SK-N-SH (cell line): ENCODE results near the gene QKI. TPM values are rescaled to one million over a fixed set of nuclear protein-coding genes. Genes with fewer than 3 reads are reported as not detected.
"Not testable (repeated sequence)": the region's sequence is repeated elsewhere in the genome, so short reads cannot be mapped to it uniquely, and the experiment has no call there.

Source experiments
- CTCF ChIA-PET: fragments of 300-600, 350-600 bp; formaldehyde crosslinking; extraction: SDS; loops from one replicate; lab custom pipeline; 2021; lab: Yijun Ruan, JAX
- POLR2A ChIA-PET: fragments of 350-600 bp; sonication (Branson Sonifier 250); formaldehyde crosslinking; extraction: SDS; loops from one replicate; lab custom pipeline; 2020; ENCODE audit warnings: antibody characterized with exemption, inconsistent platforms; lab: Yijun Ruan, JAX
- DNase-seq: peaks from one replicate; pipeline ENCODE4 v3.0.0; 2012
- H2AFZ ChIP-seq: fragments of 200-600 bp; sonication (generic); 2 replicates; pipeline ENCODE4 v1.8.1; 2016; ENCODE audit warnings: antibody characterized with exemption, mild to moderate bottlenecking, low read depth
- H3F3A ChIP-seq: fragments of 200-600 bp; sonication (generic); replicated peaks from 2 replicates; pipeline ENCODE3; 2016; ENCODE audit warnings: antibody characterized with exemption, mild to moderate bottlenecking; ENCODE audit not compliant: insufficient read depth
- H3K27ac ChIP-seq, 2 experiments: fragments of 200-500 bp in 1 of 2; fragments of 200-600 bp in 1 of 2; sonication (Bioruptor generic) in 1 of 2; sonication (generic), shearing (Covaris generic) in 1 of 2; 2 replicates each; pipeline versions ENCODE4 v1.5.1 to v1.6.1; 2014 to 2016; ENCODE audit warnings: low read depth in 2 of 2, inconsistent platforms in 1 of 2, low read length in 1 of 2, mild to moderate bottlenecking in 1 of 2, mixed read lengths in 1 of 2
- H3K27me3 ChIP-seq: fragments of 200-600 bp; sonication (generic), shearing (Covaris generic); 2 replicates; pipeline ENCODE4 v1.6.1; 2016; ENCODE audit warnings: mixed run types; ENCODE audit not compliant: insufficient read depth
- H3K36me3 ChIP-seq, 2 experiments: fragments of 200-500 bp in 1 of 2; fragments of 200-600 bp in 1 of 2; sonication (Bioruptor generic) in 1 of 2; sonication (generic) in 1 of 2; replicated peaks in 1 of 2; 2 replicates each; pipeline versions ENCODE3 to v1.5.1; 2014 to 2016; ENCODE audit warnings: low read length in 1 of 2, mild to moderate bottlenecking in 1 of 2; ENCODE audit not compliant: insufficient read depth in 2 of 2, control insufficient read depth in 1 of 2
- H3K4me1 ChIP-seq, 2 experiments: fragments of 200-500 bp in 1 of 2; fragments of 200-600 bp in 1 of 2; sonication (Bioruptor generic) in 1 of 2; sonication (generic), shearing (Covaris generic) in 1 of 2; 2 replicates each; pipeline versions ENCODE4 v1.5.1 to v1.6.1; 2014 to 2016; ENCODE audit warnings: low read depth in 1 of 2, low read length in 1 of 2, mixed run types in 1 of 2; ENCODE audit not compliant: insufficient read depth in 2 of 2, control insufficient read depth in 1 of 2
- H3K4me2 ChIP-seq: fragments of 200-600 bp; sonication (generic), shearing (Covaris generic); 2 replicates; pipeline ENCODE4 v1.6.1; 2017; ENCODE audit warnings: mixed run types
- H3K4me3 ChIP-seq, 2 experiments: fragments of 200-500 bp in 1 of 2; fragments of 200-600 bp in 1 of 2; sonication (Bioruptor generic) in 1 of 2; sonication (generic), shearing (Covaris generic) in 1 of 2; 2 replicates each; pipeline versions ENCODE4 v1.5.1 to v1.8.1; 2014 to 2016; ENCODE audit warnings: low read depth in 2 of 2, inconsistent platforms in 1 of 2, low read length in 1 of 2, mild to moderate bottlenecking in 1 of 2, mixed read lengths in 1 of 2, moderate library complexity in 1 of 2
- H3K79me2 ChIP-seq: fragments of 200-600 bp; sonication (generic); 2 replicates; pipeline ENCODE4 v1.8.1; 2017; ENCODE audit warnings: mild to moderate bottlenecking; ENCODE audit not compliant: insufficient read depth
- H3K9ac ChIP-seq: fragments of 200-600 bp; sonication (generic); 2 replicates; pipeline ENCODE4 v1.6.1; 2017; ENCODE audit warnings: mixed run types
- H3K9me2 ChIP-seq: fragments of 200-600 bp; sonication (generic); 2 replicates; pipeline ENCODE4 v1.6.1; 2017; ENCODE audit warnings: mixed run types
- H3K9me3 ChIP-seq: fragments of 200-600 bp; sonication (generic); 2 replicates; pipeline ENCODE4 v1.6.1; 2017; ENCODE audit warnings: mixed run types, mild to moderate bottlenecking, moderate library complexity
- H4K20me1 ChIP-seq: fragments of 200-600 bp; sonication (generic); 2 replicates; pipeline ENCODE4 v1.6.1; 2017; ENCODE audit warnings: mild to moderate bottlenecking, mixed run types; ENCODE audit not compliant: insufficient read depth
- CTCF ChIP-seq: fragments of 200-600 bp; sonication (generic); IDR thresholded peaks from 2 replicates; pipeline ENCODE4 v1.6.1; 2017; ENCODE audit warnings: antibody characterized with exemption, mild to moderate bottlenecking, moderate library complexity
- EP300 ChIP-seq, 2 experiments: IDR thresholded peaks; 2 replicates each; pipeline versions ENCODE4 v1.4.0 to v1.6.1; 2012; ENCODE audit warnings: borderline replicate concordance in 1 of 2, low read depth in 1 of 2, low read length in 1 of 2
- GABPA ChIP-seq: IDR thresholded peaks from 2 replicates; pipeline ENCODE4 v1.4.0; 2012; ENCODE audit warnings: low read depth, mild to moderate bottlenecking
- IRF3 ChIP-seq: fragments of 150-350 bp; IDR thresholded peaks from 2 replicates; pipeline ENCODE4 v1.6.1; 2016; ENCODE audit warnings: mild to moderate bottlenecking, low read depth, low read length
- MAX ChIP-seq: IDR thresholded peaks from 2 replicates; pipeline ENCODE4 v1.4.0; 2012; ENCODE audit warnings: low read depth
- MEF2A ChIP-seq: IDR thresholded peaks from 2 replicates; pipeline ENCODE4 v1.4.0; 2012; ENCODE audit warnings: low read depth, borderline replicate concordance
- MXI1 ChIP-seq: IDR thresholded peaks from 2 replicates; pipeline ENCODE4 v1.6.1; 2012; ENCODE audit warnings: mild to moderate bottlenecking, low read depth, low read length, improper control_type of control experiment
- NFIC ChIP-seq: IDR thresholded peaks from 2 replicates; pipeline ENCODE4 v1.4.0; 2012; ENCODE audit warnings: borderline replicate concordance
- NRF1 ChIP-seq: IDR thresholded peaks from 2 replicates; pipeline ENCODE4 v1.6.1; 2012; ENCODE audit warnings: low read depth, mild to moderate bottlenecking, low read length
- RCOR1 ChIP-seq: fragments of 150-350 bp; IDR thresholded peaks from 2 replicates; pipeline ENCODE4 v1.6.1; 2017; ENCODE audit warnings: antibody characterized with exemption, low read length
- REST ChIP-seq: IDR thresholded peaks from 2 replicates; pipeline ENCODE4 v1.6.1; 2012; ENCODE audit warnings: mild to moderate bottlenecking, low read depth, low read length, moderate library complexity
- RXRA ChIP-seq: IDR thresholded peaks from 2 replicates; pipeline ENCODE4 v1.4.0; 2012; ENCODE audit warnings: low read depth, mild to moderate bottlenecking, borderline replicate concordance
- SIN3A ChIP-seq: IDR thresholded peaks from 2 replicates; pipeline ENCODE4 v1.6.1; 2012; ENCODE audit warnings: low read depth, mild to moderate bottlenecking, low read length, moderate library complexity, borderline replicate concordance
- SMC3 ChIP-seq: IDR thresholded peaks from 2 replicates; pipeline ENCODE4 v1.6.1; 2012; ENCODE audit warnings: low read depth, low read length, improper control_type of control experiment
- TAF1 ChIP-seq: IDR thresholded peaks from 2 replicates; pipeline ENCODE4 v1.6.1; 2012; ENCODE audit warnings: low read depth, mild to moderate bottlenecking, low read length, moderate library complexity, borderline replicate concordance
- TCF12 ChIP-seq: IDR thresholded peaks from 2 replicates; pipeline ENCODE4 v1.4.0; 2012
- USF1 ChIP-seq: IDR thresholded peaks from 2 replicates; pipeline ENCODE4 v1.4.0; 2012; ENCODE audit warnings: low read depth, borderline replicate concordance
- USF2 ChIP-seq: fragments of 150-350 bp; IDR thresholded peaks from 2 replicates; pipeline ENCODE4 v1.6.1; 2017; ENCODE audit warnings: antibody characterized with exemption, low read length, low read depth, borderline replicate concordance
- ZBTB33 ChIP-seq: IDR thresholded peaks from 2 replicates; pipeline ENCODE4 v1.4.0; 2012; ENCODE audit warnings: low read depth, borderline replicate concordance
- WGBS: methylation state at CpG from one replicate; pipeline ENCODE4 v1.1.6; 2017; ENCODE audit warnings: low lambda C conversion rate; 5-methylcytosine and 5-hydroxymethylcytosine counted together
- polyA plus RNA-seq, 3 experiments: library from polyadenylated mRNA; depleted of rRNA; stranded (reverse); fragments of >200 nt; gene quantifications; 2 replicates each; pipeline ENCODE4 v1.2.3, GENCODE V29; 2012

The QKI gene
- polyA plus RNA-seq, 1 of the 3 experiments (the other 2 are of a cell fraction): 51.1 TPM

GRCh38 chr6:163589387-163589786, 174.9 kb downstream of the QKI start:
- Histone ChIP-seq H3F3A (peaks cover 11% of the 10 kb centered on the region), H3K36me3 (no peaks in the 10 kb centered on the region), H3K4me3 (no peak overlapping the region), H3K9me3 (no peaks in the 10 kb centered on the region), H3K4me1 (peaks cover 7 to 27% of the 10 kb centered on the region in 2 experiments; a peak in 3 of 4 replicates), H3K4me2 (no peak overlapping the region), H3K79me2 (no peaks in the 10 kb centered on the region), H3K9me2 (no peaks in the 10 kb centered on the region), H3K27me3 (no peaks in the 10 kb centered on the region), H4K20me1 (no peaks in the 10 kb centered on the region), H2AFZ (no peak overlapping the region), H3K9ac (no peak overlapping the region), H3K27ac (no peak overlapping the region)
- DNase-seq: no peak
- ChIA-PET CTCF (no interaction called here), POLR2A (no interaction called here)
- WGBS: 94% methylated on average over 5 of the region's 5 CpGs
- TF ChIP-seq CTCF: no peak
- TF ChIP-seq NRF1: no peak
- TF ChIP-seq REST: no peak
- no peak for TF ChIP-seq MAX
- TF ChIP-seq TCF12: no peak
- no peak for TF ChIP-seq SMC3
- no peak for TF ChIP-seq USF2
- no peak for TF ChIP-seq MEF2A
- TF ChIP-seq NFIC: no peak
- TF ChIP-seq ZBTB33: no peak
- no peak for TF ChIP-seq MXI1
- TF ChIP-seq RXRA: no peak
- TF ChIP-seq SIN3A: no peak
- no peak for TF ChIP-seq TAF1
- no peak for TF ChIP-seq USF1
- TF ChIP-seq RCOR1: no peak
- no peak for TF ChIP-seq IRF3
- no peak for TF ChIP-seq GABPA
- no peak for TF ChIP-seq EP300 (IDR thresholded peaks at IDR 0.05; ENCODE audit: borderline replicate concordance in 1 of 2, low read depth in 1 of 2, low read length in 1 of 2)

- WGBS: 90% methylated on average over 9 of the region's 9 CpGs
- H2AFZ ChIP-seq, H3K9me3 ChIP-seq, H4K20me1 ChIP-seq, H3K27me3 ChIP-seq, DNase-seq, CTCF ChIA-PET, H3K9ac ChIP-seq, H3K36me3 ChIP-seq, H3K4me2 ChIP-seq, H3K79me2 ChIP-seq, H3K9me2 ChIP-seq, H3K4me3 ChIP-seq, POLR2A ChIA-PET, H3K27ac ChIP-seq: not testable (repeated sequence)
- Histone ChIP-seq H3F3A (peaks cover 11% of the 10 kb centered on the region), H3K4me1 (peaks cover 7 to 27% of the 10 kb centered on the region in 2 experiments; a peak in 3 of 4 replicates)
These were observed 175.6 kb downstream of the QKI start for GRCh38 chr6:163590132-163590531.
